ENCODE results near the gene TOX3.

DNA sequence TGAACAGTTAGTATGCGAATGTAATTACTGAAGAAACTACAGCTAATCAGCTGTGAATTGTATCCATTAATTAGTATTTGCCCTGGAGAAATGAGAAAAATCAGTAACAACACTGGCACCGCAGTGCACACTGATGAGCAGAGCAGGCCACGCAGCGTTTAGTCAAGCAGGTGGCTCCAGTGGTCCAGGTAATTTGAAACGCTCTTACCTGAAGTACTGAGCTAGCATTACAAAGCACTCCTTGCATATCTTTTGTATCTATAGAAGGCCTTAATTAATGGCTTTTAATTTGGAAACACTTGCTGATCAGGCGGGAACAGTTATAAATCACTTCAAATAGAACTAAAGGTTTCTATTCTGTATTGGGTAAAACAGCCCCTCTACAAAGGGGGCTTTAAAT lies 76.4 kb downstream of the TOX3 start:
- TF ChIP-seq POLR2A (IDR thresholded peaks at IDR 0.05) = no peak
- TF ChIP-seq, protein P1, sequence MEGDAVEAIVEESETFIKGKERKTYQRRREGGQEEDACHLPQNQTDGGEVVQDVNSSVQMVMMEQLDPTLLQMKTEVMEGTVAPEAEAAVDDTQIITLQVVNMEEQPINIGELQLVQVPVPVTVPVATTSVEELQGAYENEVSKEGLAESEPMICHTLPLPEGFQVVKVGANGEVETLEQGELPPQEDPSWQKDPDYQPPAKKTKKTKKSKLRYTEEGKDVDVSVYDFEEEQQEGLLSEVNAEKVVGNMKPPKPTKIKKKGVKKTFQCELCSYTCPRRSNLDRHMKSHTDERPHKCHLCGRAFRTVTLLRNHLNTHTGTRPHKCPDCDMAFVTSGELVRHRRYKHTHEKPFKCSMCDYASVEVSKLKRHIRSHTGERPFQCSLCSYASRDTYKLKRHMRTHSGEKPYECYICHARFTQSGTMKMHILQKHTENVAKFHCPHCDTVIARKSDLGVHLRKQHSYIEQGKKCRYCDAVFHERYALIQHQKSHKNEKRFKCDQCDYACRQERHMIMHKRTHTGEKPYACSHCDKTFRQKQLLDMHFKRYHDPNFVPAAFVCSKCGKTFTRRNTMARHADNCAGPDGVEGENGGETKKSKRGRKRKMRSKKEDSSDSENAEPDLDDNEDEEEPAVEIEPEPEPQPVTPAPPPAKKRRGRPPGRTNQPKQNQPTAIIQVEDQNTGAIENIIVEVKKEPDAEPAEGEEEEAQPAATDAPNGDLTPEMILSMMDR (IDR thresholded peaks at IDR 0.05 in 4 of 5, conservative IDR thresholded peaks at IDR 0.05 in 1 of 5) = no peak

Data from gastrocnemius medialis (tissue), 4 donors.